Calu3 (cell line): ENCODE data around the gene POPDC2. TPM values are rescaled to one million over a fixed set of nuclear protein-coding genes. Genes with fewer than 3 reads are reported as not detected.

Experiments
- BruUV-seq: library from RNA; stranded (reverse); fragments of 400-500 nt; replicated peaks from 2 replicates; lab custom pipeline; 2021; lab: Mats Ljungman, UMichigan
- CTCF ChIA-PET: fragments of 300-600 bp; sonication (Branson Sonifier 250); formaldehyde crosslinking; loops from one replicate; lab custom pipeline; 2022; ENCODE audit warnings: antibody characterized with exemption; lab: Charles Lee
- DNase-seq: peaks from one replicate; pipeline ENCODE4 v3.0.0; 2022
- H3K27ac Mint-ChIP-seq: one replicate; pipeline ENCODE4 v1.8.0; 2022; ENCODE audit warnings: mixed read lengths; ENCODE audit not compliant: unreplicated experiment
- H3K27me3 Mint-ChIP-seq: one replicate; pipeline ENCODE4 v1.8.0; 2022; ENCODE audit warnings: mixed read lengths; ENCODE audit not compliant: unreplicated experiment
- H3K36me3 Mint-ChIP-seq: one replicate; pipeline ENCODE4 v1.8.0; 2022; ENCODE audit warnings: mild to moderate bottlenecking, moderate library complexity, mixed read lengths; ENCODE audit not compliant: insufficient read depth, unreplicated experiment
- H3K4me1 Mint-ChIP-seq: one replicate; pipeline ENCODE4 v1.8.0; 2022; ENCODE audit warnings: mild to moderate bottlenecking, low read depth, mixed read lengths; ENCODE audit not compliant: unreplicated experiment
- H3K4me3 Mint-ChIP-seq: one replicate; pipeline ENCODE4 v1.8.0; 2022; ENCODE audit warnings: mild to moderate bottlenecking, low read depth, moderate library complexity, mixed read lengths; ENCODE audit not compliant: unreplicated experiment
- H3K9me3 Mint-ChIP-seq: one replicate; pipeline ENCODE4 v1.8.0; 2022; ENCODE audit warnings: low read depth, mixed read lengths; ENCODE audit not compliant: unreplicated experiment
- intact Hi-C: fragments of 100-400 bp; cut with micrococcal nuclease; formaldehyde crosslinking; loops from one replicate; pipeline ENCODE4 v1.10.0; 2022; ENCODE audit not compliant: unreplicated experiment
- total RNA-seq: library from RNA; stranded (reverse); gene quantifications from 2 replicates; pipeline ENCODE4 v1.2.3, GENCODE V29; 2022
- TF ChIP-seq, protein P1 (sequence below): fragments of 200-600 bp; IDR thresholded peaks from one replicate; pipeline ENCODE4 v1.8.0; 2022; ENCODE audit warnings: antibody characterized with exemption; ENCODE audit not compliant: unreplicated experiment

Gene POPDC2
- total RNA-seq, 1 experiment from 2014 or later = 0.80 TPM

DNA sequence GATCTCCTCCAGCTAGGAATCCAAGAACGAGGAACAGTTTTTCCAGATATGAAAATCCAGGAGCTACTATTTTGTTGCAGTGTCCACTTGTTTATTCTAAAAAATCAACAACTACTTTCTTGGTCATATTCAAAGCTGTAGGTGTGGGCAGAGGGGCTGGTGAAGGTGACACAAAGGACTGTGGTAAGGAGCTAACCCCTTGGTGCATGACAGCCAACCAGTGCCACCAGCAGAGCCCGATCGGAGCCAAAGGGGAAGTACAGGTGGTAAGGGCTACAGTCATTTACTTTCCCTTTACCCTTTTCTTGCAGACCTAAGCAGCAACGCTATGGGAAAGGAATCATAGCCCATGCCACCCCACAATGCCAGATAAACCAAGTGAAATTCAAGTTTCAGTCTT lies 32.0 kb downstream of the POPDC2 start:
- Mint-ChIP-seq H3K36me3 (peaks cover 4% of the 10 kb centered on the region), H3K27me3 (peaks cover 22% of the 10 kb centered on the region), H3K9me3 (no peaks in the 10 kb centered on the region), H3K4me1 (peaks cover 8% of the 10 kb centered on the region), H3K27ac (no peak overlapping the region), H3K4me3 (no peak overlapping the region)
- no TSS peak for BruUV-seq
- TF ChIP-seq, protein P1, sequence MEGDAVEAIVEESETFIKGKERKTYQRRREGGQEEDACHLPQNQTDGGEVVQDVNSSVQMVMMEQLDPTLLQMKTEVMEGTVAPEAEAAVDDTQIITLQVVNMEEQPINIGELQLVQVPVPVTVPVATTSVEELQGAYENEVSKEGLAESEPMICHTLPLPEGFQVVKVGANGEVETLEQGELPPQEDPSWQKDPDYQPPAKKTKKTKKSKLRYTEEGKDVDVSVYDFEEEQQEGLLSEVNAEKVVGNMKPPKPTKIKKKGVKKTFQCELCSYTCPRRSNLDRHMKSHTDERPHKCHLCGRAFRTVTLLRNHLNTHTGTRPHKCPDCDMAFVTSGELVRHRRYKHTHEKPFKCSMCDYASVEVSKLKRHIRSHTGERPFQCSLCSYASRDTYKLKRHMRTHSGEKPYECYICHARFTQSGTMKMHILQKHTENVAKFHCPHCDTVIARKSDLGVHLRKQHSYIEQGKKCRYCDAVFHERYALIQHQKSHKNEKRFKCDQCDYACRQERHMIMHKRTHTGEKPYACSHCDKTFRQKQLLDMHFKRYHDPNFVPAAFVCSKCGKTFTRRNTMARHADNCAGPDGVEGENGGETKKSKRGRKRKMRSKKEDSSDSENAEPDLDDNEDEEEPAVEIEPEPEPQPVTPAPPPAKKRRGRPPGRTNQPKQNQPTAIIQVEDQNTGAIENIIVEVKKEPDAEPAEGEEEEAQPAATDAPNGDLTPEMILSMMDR = no peak
- no peak for DNase-seq
- CTCF ChIA-PET = no interaction called here
- intact Hi-C loops = no loop called here

DNA sequence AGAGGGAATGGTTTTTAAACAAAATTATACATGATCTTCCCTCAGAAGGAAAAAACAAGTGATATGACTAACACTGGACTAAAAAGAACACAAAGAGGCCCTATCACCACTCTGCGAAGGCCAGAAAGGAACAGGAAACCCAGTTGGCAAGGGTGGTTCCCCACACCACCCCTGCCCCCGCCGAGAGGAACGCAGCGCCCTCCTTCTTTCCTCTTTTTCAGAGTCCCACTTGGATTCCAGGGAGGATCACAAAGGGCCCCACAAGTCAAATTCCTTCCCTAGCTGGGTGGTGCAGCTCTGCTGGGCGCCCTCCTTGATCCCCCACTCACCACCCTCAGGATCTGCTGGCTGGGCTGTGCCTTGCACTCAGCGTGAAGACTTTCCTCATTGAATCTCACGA lies 32.9 kb downstream of the POPDC2 start:
- no peak for DNase-seq
- Mint-ChIP-seq H3K9me3 (no peaks in the 10 kb centered on the region), H3K27me3 (peaks cover 22% of the 10 kb centered on the region), H3K36me3 (peaks cover 4% of the 10 kb centered on the region), H3K4me3 (no peak overlapping the region), H3K27ac (no peak overlapping the region), H3K4me1 (peaks cover 8% of the 10 kb centered on the region)
- TF ChIP-seq, protein P1 = no peak
- intact Hi-C loops = no loop called here
- BruUV-seq = no TSS peak
- CTCF ChIA-PET = no interaction called here

DNA sequence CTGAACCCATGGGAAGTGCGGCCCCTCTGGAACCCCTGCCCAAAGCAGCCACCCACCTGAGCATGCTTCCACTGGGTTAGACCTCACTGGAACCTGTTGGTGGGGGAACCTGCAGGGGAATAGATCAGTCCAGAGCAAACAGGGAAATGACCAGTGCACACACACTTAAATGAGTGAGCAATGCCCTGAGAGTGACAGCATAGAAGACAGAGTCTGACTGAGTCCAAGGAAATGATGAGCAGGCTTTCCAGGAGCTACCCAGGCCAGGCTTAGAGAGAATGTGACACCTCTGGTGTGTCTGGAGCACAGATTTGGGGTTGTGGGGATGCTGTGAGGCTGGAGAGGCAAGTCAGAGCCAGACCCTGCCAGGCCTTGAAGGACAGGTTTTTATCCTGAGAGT lies 34.2 kb downstream of the POPDC2 start:
- CTCF ChIA-PET = no interaction called here
- Mint-ChIP-seq H3K4me3 (no peak overlapping the region), H3K36me3 (peaks cover 4% of the 10 kb centered on the region), H3K27ac (no peak overlapping the region), H3K27me3 (peaks cover 22% of the 10 kb centered on the region), H3K4me1 (peaks cover 8% of the 10 kb centered on the region), H3K9me3 (no peaks in the 10 kb centered on the region)
- intact Hi-C loops = no loop called here
- TF ChIP-seq, protein P1 = no peak
- BruUV-seq = no TSS peak
- DNase-seq = no peak

DNA sequence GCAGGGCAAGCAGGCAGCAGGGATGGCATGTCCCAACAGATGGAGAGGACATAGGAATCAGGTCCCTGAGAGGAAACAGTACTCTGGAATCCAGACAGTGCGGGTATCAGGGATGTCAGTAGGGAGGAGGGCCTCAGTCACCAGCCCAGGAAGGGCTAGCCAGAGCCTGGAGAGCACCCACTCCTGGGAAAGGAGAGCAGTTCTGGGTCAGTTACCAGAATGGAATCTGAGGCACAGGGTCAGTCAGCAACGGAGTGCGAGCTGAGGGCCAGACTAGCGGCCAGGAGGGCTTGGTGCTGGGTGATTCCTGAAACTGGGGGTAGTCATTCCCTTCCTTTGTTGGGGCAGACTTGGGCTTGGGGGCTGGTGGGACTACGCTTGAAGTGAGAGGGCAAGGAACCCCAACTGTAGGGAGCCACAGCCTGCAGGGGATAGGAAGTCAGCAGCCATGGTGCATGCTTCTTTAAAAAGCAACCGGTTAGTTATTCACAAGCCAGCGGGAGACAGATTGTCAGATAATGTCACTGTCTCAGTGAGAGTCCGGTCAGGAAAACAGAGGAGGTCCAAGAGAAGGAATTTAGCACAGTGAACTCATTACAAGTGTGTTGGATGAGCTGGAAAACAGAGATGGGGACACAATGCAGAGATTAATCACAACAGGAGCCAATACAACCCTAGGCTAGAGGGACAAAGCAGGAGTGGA lies 34.8 kb downstream of the POPDC2 start:
- Mint-ChIP-seq H3K27ac (no peak overlapping the region), H3K4me3 (no peak overlapping the region), H3K9me3 (no peaks in the 10 kb centered on the region), H3K27me3 (peaks cover 22% of the 10 kb centered on the region), H3K36me3 (peaks cover 4% of the 10 kb centered on the region), H3K4me1 (peaks cover 8% of the 10 kb centered on the region)
- DNase-seq = no peak
- BruUV-seq = no TSS peak
- intact Hi-C loops = no loop called here
- CTCF ChIA-PET = no interaction called here
- TF ChIP-seq, protein P1 = no peak
